ENCODE results near the gene CDPF1.

The CDPF1 gene

GRCh38 chr22:46250035-46250782 lies at the start of gene CDPF1:
Gene CDPF1 (minus strand): TSS chr22:46250293. CDS start chr22:46248284, 2,009 bp downstream.
- peak; percentile 97 for DNase-seq (ENCODE audit: low spot score)

GRCh38 chr22:46299101-46299500 lies 49.0 kb upstream of the CDPF1 start:
- DNase-seq (ENCODE audit: low spot score) = no peak

GRCh38 chr22:46297151-46297812 lies 47.2 kb upstream of the CDPF1 start:
- peak; percentile 48 for DNase-seq (ENCODE audit: low spot score)

- peak; percentile 100 for DNase-seq (ENCODE audit: low spot score)
These were observed 46.4 kb upstream of the CDPF1 start, which contains the start of gene GTSE1 for GRCh38 chr22:46296257-46297150. Gene GTSE1 (plus strand): TSS chr22:46296870. CDS start chr22:46297401, 531 bp downstream.

- DNase-seq (ENCODE audit: low spot score) = no peak
These were observed 45.3 kb upstream of the CDPF1 start for GRCh38 chr22:46295277-46295971.

- no peak for DNase-seq (ENCODE audit: low spot score)
These were observed 44.7 kb upstream of the CDPF1 start for GRCh38 chr22:46294784-46295183.

GRCh38 chr22:46293577-46294260 lies 43.6 kb upstream of the CDPF1 start:
- DNase-seq (ENCODE audit: low spot score) = no peak

GRCh38 chr22:46292732-46293131 lies 42.6 kb upstream of the CDPF1 start:
- no peak for DNase-seq (ENCODE audit: low spot score)

GRCh38 chr22:46292173-46292572 lies 42.1 kb upstream of the CDPF1 start:
- no peak for DNase-seq (ENCODE audit: low spot score)

GRCh38 chr22:46290843-46291785 lies 41.0 kb upstream of the CDPF1 start:
- DNase-seq (ENCODE audit: low spot score) = no peak

- DNase-seq (ENCODE audit: low spot score) = no peak
These were observed 40.2 kb upstream of the CDPF1 start for GRCh38 chr22:46290121-46290842.

GRCh38 chr22:46289244-46289891 lies 39.3 kb upstream of the CDPF1 start:
- no peak for DNase-seq (ENCODE audit: low spot score)

GRCh38 chr22:46288846-46289243 lies 38.8 kb upstream of the CDPF1 start:
- no peak for DNase-seq (ENCODE audit: low spot score)

- DNase-seq (ENCODE audit: low spot score) = no peak
These were observed 38.0 kb upstream of the CDPF1 start for GRCh38 chr22:46287873-46288751.

GRCh38 chr22:46286941-46287872 lies 37.1 kb upstream of the CDPF1 start:
- no peak for DNase-seq (ENCODE audit: low spot score)

GRCh38 chr22:46286006-46286405 lies 35.9 kb upstream of the CDPF1 start:
- DNase-seq (ENCODE audit: low spot score) = no peak

Measured in iPS-NIHi11 (cell line).